Tibial artery (tissue), 4 donors: ENCODE measurements around the gene KLK4.

ENCODE experiments used
- DNase-seq, 2 donors: peaks; one replicate each; pipeline ENCODE4 v3.0.0-alpha.2; 2019
- H3K27ac ChIP-seq, 2 donors: fragments of 200-600 bp; sonication (generic) in 1 of 2; 1 replicate in 1 of 2; 2 replicates in 1 of 2; pipeline ENCODE4 v1.5.1; 2018 to 2019; ENCODE audit warnings: mild to moderate bottlenecking in 1 of 2
- H3K27me3 ChIP-seq, 2 donors: fragments of 200-600 bp; sonication (generic) in 1 of 2; one replicate each; pipeline versions ENCODE4 v1.5.1 to v1.6.0; 2016 to 2019
- H3K36me3 ChIP-seq, 3 donors: fragments of 200-600 bp; sonication (generic) in 2 of 3; one replicate each; pipeline ENCODE4 v1.5.1; 2016 to 2019; ENCODE audit warnings: mild to moderate bottlenecking in 2 of 3
- H3K4me1 ChIP-seq, 4 donors: fragments of 200-600 bp; sonication (generic) in 2 of 4; 1 replicate in 3 of 4; 2 replicates in 1 of 4; pipeline ENCODE4 v1.5.1; 2016 to 2019
- H3K4me3 ChIP-seq, 2 donors: fragments of 200-600 bp; sonication (generic) in 1 of 2; 1 replicate in 1 of 2; 2 replicates in 1 of 2; pipeline ENCODE4 v1.5.1; 2018 to 2019; ENCODE audit warnings: mild to moderate bottlenecking in 2 of 2
- H3K9me3 ChIP-seq, 3 donors: fragments of 200-600 bp; sonication (generic) in 1 of 3; one replicate each; pipeline ENCODE4 v1.5.1; 2016 to 2019
- CTCF ChIP-seq, 2 experiments: fragments of 200-600 bp in 1 of 2; fragments of 450-650 bp in 1 of 2; IDR thresholded peaks; one replicate each; pipeline ENCODE4 v1.5.1; 2017 to 2019; ENCODE audit warnings: antibody characterized with exemption in 2 of 2, mild to moderate bottlenecking in 1 of 2, moderate library complexity in 1 of 2
- intact Hi-C: fragments of 100-400 bp; cut with DNase I; formaldehyde crosslinking; loops from one replicate; pipeline ENCODE4 v1.15.0; 2023; ENCODE audit warnings: low total_unique reads

KLK4 gene

GRCh38 chr19:50890422-50891252, 20.6 kb downstream of the KLK4 start:
- Histone ChIP-seq H3K4me1 (no peaks in the 10 kb centered on the region), H3K27me3 (peaks cover 0 to 18% of the 10 kb centered on the region in 2 donors), H3K4me3 (no peak overlapping the region), H3K27ac (no peak overlapping the region), H3K36me3 (no peaks in the 10 kb centered on the region), H3K9me3 (no peaks in the 10 kb centered on the region)
- intact Hi-C loops: no loop called here
- no peak for TF ChIP-seq CTCF (IDR thresholded peaks at IDR 0.05)
- DNase-seq: no peak

DNA sequence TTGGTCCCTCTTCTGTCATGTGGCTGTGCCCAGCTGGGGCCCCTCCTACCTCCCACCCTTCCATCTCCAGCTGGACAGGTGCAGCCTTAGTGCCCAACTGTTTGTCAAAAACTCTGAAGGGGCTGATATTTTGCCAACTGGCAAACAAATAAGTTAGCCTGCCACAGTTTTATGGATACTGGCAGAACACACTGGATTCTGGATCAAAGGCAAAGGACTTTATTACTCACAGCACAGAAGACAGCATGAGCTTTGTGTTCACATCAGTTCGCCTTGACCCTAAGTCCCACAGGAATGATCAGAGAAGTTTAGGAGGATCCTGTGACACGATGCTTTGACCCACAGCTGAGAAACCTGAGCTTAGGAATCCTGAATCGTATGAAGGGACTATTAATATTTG, 21.6 kb downstream of the KLK4 start:
- Histone ChIP-seq H3K27me3 (peaks cover 0 to 18% of the 10 kb centered on the region in 2 donors), H3K4me1 (no peaks in the 10 kb centered on the region), H3K4me3 (no peak overlapping the region), H3K9me3 (no peaks in the 10 kb centered on the region), H3K27ac (no peak overlapping the region), H3K36me3 (no peaks in the 10 kb centered on the region)
- TF ChIP-seq CTCF (IDR thresholded peaks at IDR 0.05): no peak
- DNase-seq: no peak
- intact Hi-C loops: no loop called here

- intact Hi-C loops: no loop called here
- no peak overlapping the region for H3K4me3 ChIP-seq
- no peaks in the 10 kb centered on the region for H3K4me1 ChIP-seq
- H3K27me3 ChIP-seq: peaks cover 0 to 18% of the 10 kb centered on the region in 2 donors
- no peaks in the 10 kb centered on the region for H3K36me3 ChIP-seq
- no peak for TF ChIP-seq CTCF (IDR thresholded peaks at IDR 0.05)
- no peak overlapping the region for H3K27ac ChIP-seq
- no peak for DNase-seq
- H3K9me3 ChIP-seq: no peaks in the 10 kb centered on the region
These were observed 29.0 kb downstream of the KLK4 start for GRCh38 chr19:50882188-50882587.

DNA sequence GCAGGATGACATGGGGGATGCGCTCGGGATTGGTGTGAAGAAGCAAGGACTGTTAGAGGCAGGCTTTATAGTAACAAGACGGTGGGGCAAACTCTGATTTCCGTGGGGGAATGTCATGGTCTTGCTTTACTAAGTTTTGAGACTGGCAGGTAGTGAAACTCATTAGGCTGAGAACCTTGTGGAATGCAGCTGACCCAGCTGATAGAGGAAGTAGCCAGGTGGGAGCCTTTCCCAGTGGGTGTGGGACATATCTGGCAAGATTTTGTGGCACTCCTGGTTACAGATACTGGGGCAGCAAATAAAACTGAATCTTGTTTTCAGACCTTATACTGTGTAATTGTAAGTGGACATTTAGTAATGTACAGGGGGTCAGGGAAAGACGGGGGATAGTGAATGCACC, 31.0 kb downstream of the KLK4 start:
- H3K4me1 ChIP-seq: no peaks in the 10 kb centered on the region
- H3K36me3 ChIP-seq: no peaks in the 10 kb centered on the region
- no peaks in the 10 kb centered on the region for H3K9me3 ChIP-seq
- no peak overlapping the region for H3K27ac ChIP-seq
- intact Hi-C loops: no loop called here
- no peak overlapping the region for H3K4me3 ChIP-seq
- no peak for TF ChIP-seq CTCF (IDR thresholded peaks at IDR 0.05)
- H3K27me3 ChIP-seq: peaks cover 0 to 27% of the 10 kb centered on the region in 2 donors
- DNase-seq: no peak

DNA sequence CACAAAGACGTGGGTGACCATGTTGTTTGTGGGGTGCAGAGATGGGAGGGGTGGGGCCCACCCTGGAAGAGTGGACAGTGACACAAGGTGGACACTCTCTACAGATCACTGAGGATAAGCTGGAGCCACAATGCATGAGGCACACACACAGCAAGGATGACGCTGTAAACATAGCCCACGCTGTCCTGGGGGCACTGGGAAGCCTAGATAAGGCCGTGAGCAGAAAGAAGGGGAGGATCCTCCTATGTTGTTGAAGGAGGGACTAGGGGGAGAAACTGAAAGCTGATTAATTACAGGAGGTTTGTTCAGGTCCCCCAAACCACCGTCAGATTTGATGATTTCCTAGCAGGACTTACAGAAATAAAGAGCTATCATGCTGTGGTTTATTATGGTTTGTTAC, 32.3 kb downstream of the KLK4 start:
- DNase-seq: no peak
- intact Hi-C loops: no loop called here
- Histone ChIP-seq H3K4me1 (no peaks in the 10 kb centered on the region), H3K27me3 (peaks cover 0 to 36% of the 10 kb centered on the region in 2 donors), H3K4me3 (no peak overlapping the region), H3K36me3 (no peaks in the 10 kb centered on the region), H3K9me3 (no peaks in the 10 kb centered on the region), H3K27ac (no peak overlapping the region)
- no peak for TF ChIP-seq CTCF (IDR thresholded peaks at IDR 0.05)
